Suprapubic skin (tissue), 4 donors: Measurements from ENCODE around the gene TINAGL1. TPM values are rescaled to one million over a fixed set of nuclear protein-coding genes. Genes with fewer than 3 reads are reported as not detected.
A peak's percentile ranks its signal among the peaks of the same experiment; 100 is the strongest.
"Not testable (repeated sequence)": the region's sequence is repeated elsewhere in the genome, so short reads cannot be mapped to it uniquely, and the experiment has no call there.

Experiments
- DNase-seq, 2 donors: peaks; one replicate each; pipeline ENCODE4 v3.0.0-alpha.2; 2019; ENCODE audit warnings: low spot score in 2 of 2
- H3K27ac ChIP-seq: fragments of 200-600 bp; sonication (generic); one replicate; pipeline ENCODE4 v1.5.1; 2019
- H3K27me3 ChIP-seq: fragments of 200-600 bp; sonication (generic); one replicate; pipeline ENCODE4 v1.5.1; 2019
- H3K36me3 ChIP-seq: fragments of 200-600 bp; sonication (generic); one replicate; pipeline ENCODE4 v1.5.1; 2019
- H3K4me1 ChIP-seq: fragments of 200-600 bp; sonication (generic); one replicate; pipeline ENCODE4 v1.5.1; 2019
- H3K4me3 ChIP-seq: fragments of 200-600 bp; sonication (generic); one replicate; pipeline ENCODE4 v1.5.1; 2019; ENCODE audit warnings: mild to moderate bottlenecking
- H3K9me3 ChIP-seq: fragments of 200-600 bp; sonication (generic); one replicate; pipeline ENCODE4 v1.5.1; 2019
- EP300 ChIP-seq: sonication (generic); formaldehyde crosslinking; IDR thresholded peaks from one replicate; pipeline ENCODE4 v1.6.1; 2017; ENCODE audit warnings: antibody characterized with exemption
- POLR2A ChIP-seq, 2 donors: fragments of 450-650 bp; IDR thresholded peaks; one replicate each; pipeline ENCODE4 v1.6.1; 2017; ENCODE audit warnings: antibody characterized with exemption in 2 of 2, mild to moderate bottlenecking in 2 of 2, moderate library complexity in 2 of 2
- POLR2AphosphoS5 ChIP-seq, 3 donors: sonication (generic); formaldehyde crosslinking; IDR thresholded peaks; one replicate each; pipeline ENCODE4 v1.6.1; 2017; ENCODE audit warnings: antibody characterized with exemption in 3 of 3
- WGBS: methylation state at CpG from one replicate; pipeline ENCODE4 v1.1.5; 2018; 5-methylcytosine and 5-hydroxymethylcytosine counted together
- total RNA-seq, 4 donors: library from RNA; depleted of rRNA; stranded (reverse); fragments of >200 nt; gene quantifications; one replicate each; pipeline ENCODE4 v1.1.0, GENCODE V29; 2016
- TF ChIP-seq, protein P1 (sequence below), 2 donors: fragments of 200-600 bp in 1 of 2; fragments of 450-650 bp in 1 of 2; sonication (generic) in 1 of 2; IDR thresholded peaks; one replicate each; pipeline ENCODE4 v1.5.1; 2016 to 2019; ENCODE audit warnings: antibody characterized with exemption in 2 of 2, mild to moderate bottlenecking in 1 of 2, moderate library complexity in 1 of 2

The TINAGL1 gene
- total RNA-seq, 4 donors from 2014 or later, result 40.1 to 78.5 (median 64.0) TPM

- H3K4me1 ChIP-seq, result peaks cover 40% of the 10 kb centered on the region
- TF ChIP-seq POLR2A (IDR thresholded peaks at IDR 0.05) (no peak), POLR2AphosphoS5 (IDR thresholded peaks at IDR 0.05) (no peak), EP300 (no peak)
- TF ChIP-seq, protein P1, sequence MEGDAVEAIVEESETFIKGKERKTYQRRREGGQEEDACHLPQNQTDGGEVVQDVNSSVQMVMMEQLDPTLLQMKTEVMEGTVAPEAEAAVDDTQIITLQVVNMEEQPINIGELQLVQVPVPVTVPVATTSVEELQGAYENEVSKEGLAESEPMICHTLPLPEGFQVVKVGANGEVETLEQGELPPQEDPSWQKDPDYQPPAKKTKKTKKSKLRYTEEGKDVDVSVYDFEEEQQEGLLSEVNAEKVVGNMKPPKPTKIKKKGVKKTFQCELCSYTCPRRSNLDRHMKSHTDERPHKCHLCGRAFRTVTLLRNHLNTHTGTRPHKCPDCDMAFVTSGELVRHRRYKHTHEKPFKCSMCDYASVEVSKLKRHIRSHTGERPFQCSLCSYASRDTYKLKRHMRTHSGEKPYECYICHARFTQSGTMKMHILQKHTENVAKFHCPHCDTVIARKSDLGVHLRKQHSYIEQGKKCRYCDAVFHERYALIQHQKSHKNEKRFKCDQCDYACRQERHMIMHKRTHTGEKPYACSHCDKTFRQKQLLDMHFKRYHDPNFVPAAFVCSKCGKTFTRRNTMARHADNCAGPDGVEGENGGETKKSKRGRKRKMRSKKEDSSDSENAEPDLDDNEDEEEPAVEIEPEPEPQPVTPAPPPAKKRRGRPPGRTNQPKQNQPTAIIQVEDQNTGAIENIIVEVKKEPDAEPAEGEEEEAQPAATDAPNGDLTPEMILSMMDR (IDR thresholded peaks at IDR 0.05), result no peak
- H3K36me3 ChIP-seq, result no peaks in the 10 kb centered on the region
- no peak overlapping the region for H3K27ac ChIP-seq
- 66% methylated on average over 27 of the region's 47 CpGs for WGBS
- no peak for DNase-seq
- H3K27me3 ChIP-seq, result peaks cover 4% of the 10 kb centered on the region
- H3K4me3 ChIP-seq, result no peak overlapping the region
- H3K9me3 ChIP-seq, result no peaks in the 10 kb centered on the region
Measured at GRCh38 chr1:31586376-31587327, 10.3 kb downstream of the TINAGL1 start.

- H3K27ac ChIP-seq, H3K4me3 ChIP-seq, DNase-seq, H3K36me3 ChIP-seq, H3K27me3 ChIP-seq, H3K9me3 ChIP-seq: not testable (repeated sequence)
- peaks cover 37% of the 10 kb centered on the region for H3K4me1 ChIP-seq
- 87% methylated on average over 5 of the region's 5 CpGs for WGBS
Measured at GRCh38 chr1:31587328-31587699, 11.0 kb downstream of the TINAGL1 start.

DNA sequence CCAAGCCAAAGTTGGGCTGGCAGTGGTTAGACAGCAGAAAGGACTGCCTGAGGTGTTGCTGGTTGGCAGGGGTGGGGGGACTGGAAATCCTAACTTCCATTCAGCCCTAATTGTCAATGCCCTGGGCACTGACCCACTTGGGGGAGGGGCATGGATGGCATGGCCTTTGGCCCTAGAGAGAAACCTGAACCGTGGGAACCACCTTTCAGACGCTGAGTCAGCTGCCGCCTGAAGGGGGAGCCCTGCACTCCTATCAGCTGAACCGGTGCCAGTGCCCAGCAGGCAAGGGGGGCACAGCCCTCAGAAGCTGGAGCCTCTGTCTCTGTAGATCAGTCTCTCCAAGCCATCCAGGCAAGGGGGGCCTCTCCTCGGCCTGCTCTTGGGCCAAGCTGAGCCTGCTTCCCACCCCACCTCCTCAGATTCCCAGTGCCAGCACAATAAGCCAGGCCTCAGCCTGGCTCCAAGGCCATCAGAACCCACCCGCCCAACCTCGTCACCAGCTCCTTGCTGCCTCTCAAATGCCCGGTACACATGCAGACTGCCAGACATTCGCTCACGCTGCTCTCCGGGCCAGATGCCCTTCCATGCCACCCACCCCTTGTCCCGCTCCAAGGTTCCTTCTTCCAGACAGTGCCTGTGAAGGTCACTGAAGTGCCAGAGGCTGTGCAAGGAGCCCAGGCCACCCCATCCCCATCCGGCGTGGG, 11.6 kb downstream of the TINAGL1 start:
- Histone ChIP-seq H3K4me3 (peak overlapping the region; percentile 52), H3K27me3 (peaks cover 4% of the 10 kb centered on the region), H3K4me1 (peaks cover 37% of the 10 kb centered on the region), H3K36me3 (no peaks in the 10 kb centered on the region), H3K27ac (peak overlapping the region; percentile 73), H3K9me3 (no peaks in the 10 kb centered on the region)
- WGBS, result 57% methylated on average over 14 of the region's 14 CpGs
- DNase-seq, result no peak
- TF ChIP-seq POLR2AphosphoS5 (IDR thresholded peaks at IDR 0.05), result no peak
- TF ChIP-seq EP300, result no peak
- TF ChIP-seq, protein P1 (IDR thresholded peaks at IDR 0.05), result peak in 1 of 2 donors; percentile 67

DNA sequence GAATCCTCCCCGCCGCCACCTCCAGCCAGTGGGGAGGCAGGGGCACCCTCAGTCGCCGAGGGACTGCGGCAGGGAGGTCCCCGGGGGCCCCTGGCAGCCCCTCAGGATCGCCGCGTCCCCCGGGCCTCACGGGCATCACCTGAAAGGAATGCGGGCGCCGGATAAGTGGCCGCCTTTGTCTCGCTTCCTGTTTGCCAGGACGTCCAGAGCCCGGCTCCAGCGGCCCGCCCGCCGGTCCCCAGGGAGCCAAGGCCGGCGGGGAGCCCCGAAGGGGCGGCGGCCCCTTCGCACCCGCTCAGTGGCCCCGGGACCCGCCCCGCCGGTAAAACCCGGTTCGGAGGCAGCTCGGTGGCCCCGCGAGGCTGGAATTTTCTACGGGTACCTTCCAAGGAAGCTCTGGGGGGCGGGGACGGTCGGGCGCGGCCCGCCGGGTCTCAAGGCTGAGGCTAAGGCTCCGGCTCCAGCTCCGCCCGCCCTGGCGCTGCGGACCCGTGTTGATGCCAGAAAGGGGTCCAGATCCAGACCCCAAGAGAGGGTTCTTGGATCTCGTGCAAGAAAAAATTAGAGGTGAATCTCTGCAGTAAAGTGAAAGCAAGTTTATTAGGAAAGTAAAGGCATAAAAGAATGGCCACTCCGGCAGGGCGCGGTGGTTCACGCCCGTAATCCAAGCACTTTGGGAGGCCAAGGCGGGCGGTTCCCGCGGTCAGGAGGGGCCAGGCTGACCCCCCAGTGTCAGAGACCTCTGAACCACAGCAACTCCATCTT, 12.6 kb downstream of the TINAGL1 start:
- Histone ChIP-seq H3K4me3 (peak overlapping the region; percentile 52), H3K27ac (peak overlapping the region; percentile 73), H3K36me3 (no peaks in the 10 kb centered on the region), H3K27me3 (peaks cover 4% of the 10 kb centered on the region), H3K9me3 (no peaks in the 10 kb centered on the region), H3K4me1 (peaks cover 35% of the 10 kb centered on the region)
- TF ChIP-seq, protein P1 (IDR thresholded peaks at IDR 0.05), result no peak
- no peak for TF ChIP-seq POLR2AphosphoS5 (IDR thresholded peaks at IDR 0.05)
- no peak for TF ChIP-seq POLR2A (IDR thresholded peaks at IDR 0.05)
- no peak for TF ChIP-seq EP300
- no peak for DNase-seq
- WGBS, result 33% methylated on average over 13 of the region's 62 CpGs

DNA sequence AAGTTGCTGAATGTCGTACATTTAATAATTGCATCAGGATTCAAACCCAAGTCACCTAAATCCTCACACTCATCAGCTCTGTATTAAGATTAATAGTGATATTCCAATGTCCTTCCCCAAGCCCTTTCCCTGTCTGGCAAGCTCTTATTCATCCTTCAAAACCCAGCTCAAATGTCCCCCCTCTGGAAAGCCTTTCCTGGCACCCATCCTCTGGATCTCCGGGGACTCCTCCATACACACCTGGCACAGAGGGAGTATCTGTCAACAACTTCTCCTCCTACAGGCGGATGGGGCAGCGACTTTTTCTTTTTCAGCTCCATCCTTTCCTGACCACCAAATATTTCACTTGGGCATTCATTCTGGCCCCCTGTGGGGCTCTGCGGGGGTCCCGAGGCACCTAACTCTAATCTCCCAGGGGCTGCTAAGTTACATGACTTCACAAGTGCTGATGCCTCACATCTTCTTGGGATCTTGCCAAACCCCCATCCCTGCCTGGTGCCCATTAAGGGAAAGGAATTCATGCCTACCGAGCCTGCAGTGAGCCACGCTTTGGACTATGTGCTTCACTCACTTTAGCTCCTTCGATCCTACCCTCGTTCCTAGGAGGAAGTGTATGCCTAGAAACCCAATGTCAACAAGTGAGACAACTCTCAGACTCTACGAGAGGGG, 15.2 kb downstream of the TINAGL1 start:
- no peak for TF ChIP-seq EP300
- TF ChIP-seq, protein P1 (IDR thresholded peaks at IDR 0.05), result no peak
- no peak for TF ChIP-seq POLR2A (IDR thresholded peaks at IDR 0.05)
- no peak for TF ChIP-seq POLR2AphosphoS5 (IDR thresholded peaks at IDR 0.05)
- Histone ChIP-seq H3K27me3 (peaks cover 4% of the 10 kb centered on the region), H3K4me3 (no peak overlapping the region), H3K36me3 (no peaks in the 10 kb centered on the region), H3K9me3 (no peaks in the 10 kb centered on the region), H3K27ac (no peak overlapping the region), H3K4me1 (peaks cover 27% of the 10 kb centered on the region)
- 61% methylated on average over 11 of the region's 11 CpGs for WGBS
- no peak for DNase-seq
